Measurements from ENCODE around the gene NRXN2. TPM values are rescaled to one million over a fixed set of nuclear protein-coding genes. Genes with fewer than 3 reads are reported as not detected.

NRXN2 gene
- total and polyA plus RNA-seq, 4 donors = 0.17 to 2.8 (median 1.4) TPM

- H3K4me1 ChIP-seq (ENCODE audit: control insufficient read depth in 4 of 4, insufficient read depth in 4 of 4, low read length in 3 of 4) = peaks cover 0 to 3% (median 0%) of the 10 kb centered on the region in 4 donors
- no peaks in the 10 kb centered on the region for H3K36me3 ChIP-seq (ENCODE audit: control insufficient read depth in 4 of 4, insufficient read depth in 3 of 4, low read depth in 1 of 4, low read length in 3 of 4)
- H3K9me3 ChIP-seq (ENCODE audit: control insufficient read depth in 4 of 4, low read length in 3 of 4) = no peaks in the 10 kb centered on the region
- DNase-seq (ENCODE audit: low spot score) = no peak
- H3K9ac ChIP-seq (ENCODE audit: low read depth in 1 of 2, low read length in 2 of 2) = no peak overlapping the region
- H3K4me3 ChIP-seq (ENCODE audit: low read depth in 1 of 3, low read length in 3 of 3) = no peak overlapping the region
- 84% methylated on average over 23 of the region's 23 CpGs for WGBS
- TF ChIP-seq MAX (IDR thresholded peaks at IDR 0.05) = no peak
- no peak for TF ChIP-seq RAD21 (IDR thresholded peaks at IDR 0.05)
- TF ChIP-seq EGR1 (IDR thresholded peaks at IDR 0.05; ENCODE audit: low read depth in 2 of 2) = no peak
- no peak for TF ChIP-seq CTCF (IDR thresholded peaks at IDR 0.05; ENCODE audit: low read depth, low read length, missing input control)
- TF ChIP-seq SP1 (IDR thresholded peaks at IDR 0.05) = no peak
- no peak for TF ChIP-seq RXRA (IDR thresholded peaks at IDR 0.05)
- no peak for TF ChIP-seq FOXA2 (IDR thresholded peaks at IDR 0.05)
- no peak for TF ChIP-seq TAF1 (conservative IDR thresholded peaks at IDR 0.05)
- H3K27ac ChIP-seq (ENCODE audit: low read depth in 1 of 2, low read length in 2 of 2) = no peak overlapping the region
- peaks cover 0 to 4% (median 0%) of the 10 kb centered on the region in 4 donors for H3K27me3 ChIP-seq (ENCODE audit: control insufficient read depth in 4 of 4, insufficient read depth in 4 of 4, low read length in 3 of 4)
Observed at GRCh38 chr11:64606796-64607380, 116.1 kb downstream of the NRXN2 start.

- no peak for DNase-seq (ENCODE audit: low spot score)
- WGBS = 78% methylated on average over 21 of the region's 21 CpGs
- Histone ChIP-seq H3K9ac (ENCODE audit: low read depth in 1 of 2, low read length in 2 of 2) (no peak overlapping the region), H3K36me3 (ENCODE audit: control insufficient read depth in 4 of 4, insufficient read depth in 3 of 4, low read depth in 1 of 4, low read length in 3 of 4) (no peaks in the 10 kb centered on the region), H3K9me3 (ENCODE audit: control insufficient read depth in 4 of 4, low read length in 3 of 4) (no peaks in the 10 kb centered on the region), H3K4me3 (ENCODE audit: low read depth in 1 of 3, low read length in 3 of 3) (no peak overlapping the region), H3K27ac (ENCODE audit: low read depth in 1 of 2, low read length in 2 of 2) (no peak overlapping the region), H3K4me1 (ENCODE audit: control insufficient read depth in 4 of 4, insufficient read depth in 4 of 4, low read length in 3 of 4) (no peaks in the 10 kb centered on the region), H3K27me3 (ENCODE audit: control insufficient read depth in 4 of 4, insufficient read depth in 4 of 4, low read length in 3 of 4) (peaks cover 0 to 4% (median 0%) of the 10 kb centered on the region in 4 donors)
- TF ChIP-seq YY1 (IDR thresholded peaks at IDR 0.05) (no peak), HNF4G (IDR thresholded peaks at IDR 0.05) (no peak), GABPA (IDR thresholded peaks at IDR 0.05 in 1 of 2, conservative IDR thresholded peaks at IDR 0.05 in 1 of 2) (no peak), SP1 (IDR thresholded peaks at IDR 0.05) (no peak), ZBTB33 (IDR thresholded peaks at IDR 0.05) (no peak), TAF1 (conservative IDR thresholded peaks at IDR 0.05) (no peak), CTCF (IDR thresholded peaks at IDR 0.05; ENCODE audit: low read depth, low read length, missing input control) (no peak), JUND (IDR thresholded peaks at IDR 0.05) (no peak), MAX (IDR thresholded peaks at IDR 0.05) (no peak)
Observed at GRCh38 chr11:64605656-64606585, 117.1 kb downstream of the NRXN2 start.

All from liver (tissue), 9 donors.